HG03025 (cell line): ENCODE measurements around the gene PLK3.
"Not testable (repeated sequence)": the region's sequence is repeated elsewhere in the genome, so short reads cannot be mapped to it uniquely, and the experiment has no call there.

Experiments used
- ATAC-seq: cut with Tn5 transposase; IDR thresholded peaks from one replicate; pipeline ENCODE4 v1.9.1; 2021; ENCODE audit warnings: mild to moderate bottlenecking, moderate library complexity; ENCODE audit not compliant: unreplicated experiment, low FRiP score

PLK3 gene

DNA sequence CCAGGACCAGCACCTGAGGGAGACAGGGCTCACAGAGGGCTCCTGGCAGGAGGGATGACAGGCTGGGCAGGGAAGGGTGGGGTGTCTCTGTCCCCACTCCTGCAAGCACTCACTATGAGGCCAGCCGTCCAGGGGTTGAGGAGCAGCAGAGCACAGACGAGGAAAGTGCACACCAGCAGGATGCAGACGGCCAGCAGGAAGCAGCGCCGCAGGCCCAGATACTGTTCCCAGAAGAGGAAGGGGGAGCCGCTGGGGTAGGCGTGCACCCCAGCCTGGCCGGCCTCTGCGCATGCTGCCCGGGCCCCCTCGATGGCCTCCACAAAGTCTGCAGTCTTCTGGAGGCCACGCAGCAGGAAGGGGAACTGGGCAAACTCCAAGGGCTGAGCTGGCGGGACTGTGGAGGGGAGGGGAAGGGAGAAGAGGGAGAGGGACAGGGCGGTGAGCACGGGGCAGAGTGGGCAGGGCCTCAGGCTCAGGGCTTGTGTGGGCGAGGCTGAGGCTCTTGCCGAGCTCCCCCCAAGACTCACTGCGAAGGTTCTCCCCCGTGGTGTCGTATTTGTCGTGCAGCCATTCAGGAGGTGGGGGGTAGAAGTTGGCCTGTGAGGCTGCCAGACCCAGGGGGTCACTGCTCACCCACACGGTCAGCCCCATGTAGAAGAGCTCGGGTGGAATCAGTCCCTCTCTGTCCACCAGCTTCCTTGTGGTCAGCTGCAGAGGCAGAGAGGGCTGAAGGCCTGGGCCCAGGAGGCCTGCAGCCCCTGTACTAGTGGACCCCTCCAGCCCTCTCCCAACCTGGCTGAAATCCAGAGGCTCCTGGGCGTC lies 26.4 kb downstream of the PLK3 start:
- ATAC-seq: no peak

- ATAC-seq: no peak
Measured at GRCh38 chr1:44827197-44828002, 27.2 kb downstream of the PLK3 start.

DNA sequence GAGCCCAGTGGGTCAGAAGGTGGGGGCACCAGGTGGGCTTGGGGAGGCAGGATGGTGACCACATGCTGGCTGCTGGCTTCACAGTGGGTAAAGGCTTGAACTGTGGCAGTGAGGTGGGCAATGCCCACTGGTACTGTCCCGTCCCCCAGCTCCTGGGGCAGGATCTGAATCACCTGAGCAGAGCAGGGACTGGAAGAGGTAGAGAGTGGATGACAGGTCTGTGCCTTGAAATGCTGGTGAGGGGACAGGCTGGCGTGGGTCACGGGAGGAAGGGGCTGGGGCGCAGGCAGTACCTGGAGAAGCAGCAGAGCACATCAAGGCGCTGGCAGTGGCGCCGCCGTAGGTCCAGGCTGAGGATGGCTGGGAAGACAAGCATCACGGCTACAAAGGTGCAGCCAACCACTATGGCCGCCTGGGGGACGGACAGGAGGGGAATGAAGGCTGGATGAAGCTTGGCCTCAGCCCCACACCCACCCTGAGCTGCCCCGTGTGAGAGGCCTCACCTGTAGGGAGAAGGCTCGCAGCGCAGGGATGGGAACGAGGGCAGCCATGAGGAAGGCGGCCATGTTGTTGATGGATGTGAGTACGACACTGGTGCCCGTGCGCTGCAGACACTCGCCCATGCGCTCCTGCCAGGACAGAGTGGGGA lies 27.9 kb downstream of the PLK3 start:
- no peak for ATAC-seq

GRCh38 chr1:44828841-44829440 lies 28.8 kb downstream of the PLK3 start:
- ATAC-seq: no peak

DNA sequence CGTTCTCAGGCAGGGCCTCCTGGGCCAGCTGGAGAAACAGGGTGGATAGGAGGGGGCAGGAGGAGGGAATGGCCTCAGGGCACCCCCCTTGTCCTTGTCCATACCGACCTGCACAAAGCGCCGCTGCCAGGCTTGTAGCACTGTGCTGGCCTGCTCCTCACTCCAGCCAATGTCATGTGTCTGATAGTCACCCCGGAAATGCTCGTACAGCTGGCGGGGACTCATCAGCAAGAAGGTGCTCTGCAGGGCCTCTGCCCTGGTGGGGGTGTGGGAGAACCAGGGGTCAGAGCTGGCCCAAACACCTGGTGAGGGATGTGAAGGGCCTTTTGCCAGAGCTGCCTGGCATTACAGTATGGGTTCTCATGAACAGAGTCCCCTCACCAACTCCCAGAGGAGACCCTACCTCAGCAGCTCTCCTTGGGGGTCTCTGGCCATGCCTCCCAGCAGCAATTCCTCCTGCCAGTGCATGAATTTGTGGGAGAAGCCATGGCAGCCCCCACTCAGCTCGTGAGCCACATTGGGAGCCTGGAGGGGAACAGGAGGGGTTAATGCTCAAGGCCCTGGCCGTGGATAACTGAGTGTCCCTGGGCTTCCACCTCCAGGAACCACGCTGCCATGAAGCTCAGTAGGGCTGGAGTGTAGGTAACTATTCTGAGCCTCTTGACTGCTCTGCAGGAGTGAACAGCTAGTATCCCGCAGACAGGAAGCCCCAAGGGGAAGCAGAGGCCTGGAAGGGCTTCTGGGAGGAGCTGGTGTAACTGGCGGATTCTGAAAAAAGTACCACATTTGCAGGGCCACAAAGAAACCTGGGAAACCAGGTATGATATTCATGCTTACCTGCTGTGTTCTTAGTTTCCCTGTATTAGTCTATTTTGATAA lies 29.6 kb downstream of the PLK3 start:
- ATAC-seq: no peak

DNA sequence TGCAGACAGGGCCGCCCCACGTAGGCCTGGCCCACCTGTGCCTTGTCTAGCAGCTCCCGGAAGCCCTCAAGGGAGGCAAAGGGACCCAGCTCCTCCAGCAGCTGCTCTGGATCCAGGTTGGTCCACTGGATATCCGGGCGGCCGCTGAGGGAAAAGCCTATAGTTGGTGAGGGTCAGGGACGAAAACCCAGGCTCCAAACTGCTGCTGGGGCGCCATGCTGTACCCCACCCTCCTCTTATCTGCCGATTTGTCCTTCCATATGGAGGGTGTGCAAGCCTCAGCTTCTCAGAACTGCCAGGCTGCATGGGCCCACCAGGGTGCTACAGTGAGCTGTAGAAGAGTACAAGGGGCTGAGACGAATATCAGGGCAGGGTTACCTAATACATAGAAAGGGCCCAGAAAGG lies 30.7 kb downstream of the PLK3 start:
- no peak for ATAC-seq

DNA sequence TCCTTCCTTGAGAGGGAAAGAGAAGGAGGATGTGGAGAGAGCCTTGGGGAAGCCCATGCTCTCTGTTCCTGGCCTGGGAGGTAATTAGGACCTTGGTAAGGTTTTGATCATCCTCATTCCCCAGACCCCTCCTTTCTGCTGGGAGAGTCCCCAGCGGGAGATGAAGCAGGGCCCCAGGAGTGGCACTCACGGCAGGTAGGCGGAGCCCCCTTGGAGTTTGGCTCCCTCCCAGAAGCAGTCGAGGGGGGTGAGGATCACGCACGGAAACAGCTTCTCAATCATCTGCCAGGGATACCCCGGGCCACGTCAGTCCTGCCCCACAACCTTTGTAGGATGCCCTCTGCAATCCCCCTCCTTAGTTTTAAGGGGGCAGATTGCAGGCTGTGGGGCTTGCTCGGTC lies 31.3 kb downstream of the PLK3 start:
- ATAC-seq: no peak

DNA sequence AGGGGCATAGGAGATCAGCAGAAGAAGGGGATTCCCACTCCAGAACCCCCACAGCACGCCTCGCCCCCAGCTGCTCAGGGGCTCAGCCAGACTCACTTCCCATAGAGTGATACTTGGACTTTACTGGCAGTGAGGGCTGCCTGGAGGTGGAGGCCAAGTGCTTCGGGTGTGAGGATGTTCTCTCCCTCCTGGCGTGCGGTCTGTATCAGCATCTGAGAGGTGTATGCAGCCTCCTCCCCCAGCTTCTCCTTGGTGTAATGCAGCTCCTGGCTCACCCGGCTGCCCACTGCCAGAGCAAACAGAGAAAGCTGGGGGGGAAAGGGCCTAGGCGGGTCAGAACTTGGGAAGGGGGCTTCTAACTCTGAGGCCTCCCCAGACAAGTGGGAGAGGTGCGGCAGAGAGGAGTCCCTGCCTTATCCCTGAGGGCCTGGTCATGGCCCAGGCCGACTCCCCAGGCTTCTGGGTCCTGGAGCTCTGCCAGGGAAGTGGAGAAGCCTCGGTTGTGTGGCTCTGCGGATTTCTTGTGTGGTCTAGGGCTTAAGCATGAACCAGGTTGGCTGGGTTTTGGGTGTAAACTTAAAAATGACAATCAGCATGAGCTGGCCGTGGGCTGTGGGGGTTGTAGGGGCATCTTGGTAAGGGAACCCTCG lies 32.0 kb downstream of the PLK3 start:
- ATAC-seq: no peak

DNA sequence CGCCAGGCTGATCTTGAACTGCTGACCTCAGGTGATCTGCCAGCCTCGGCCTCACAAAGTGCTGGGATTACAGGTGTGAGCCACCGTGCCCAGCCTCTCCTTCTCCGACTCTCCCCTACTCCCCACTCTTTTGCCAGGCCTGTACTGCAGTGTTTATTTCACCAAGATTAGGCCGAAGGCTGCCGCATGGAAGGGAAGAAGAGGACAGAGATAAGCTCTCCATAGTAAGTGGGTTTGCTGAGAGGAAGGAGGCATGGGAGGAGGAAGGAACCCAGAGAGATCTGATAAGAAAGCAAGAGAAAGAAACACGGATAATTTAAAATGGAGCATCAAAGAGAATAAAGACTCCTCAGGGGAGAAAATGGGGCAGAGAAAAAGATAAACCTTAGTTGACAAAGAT lies 34.2 kb downstream of the PLK3 start:
- ATAC-seq: no peak

DNA sequence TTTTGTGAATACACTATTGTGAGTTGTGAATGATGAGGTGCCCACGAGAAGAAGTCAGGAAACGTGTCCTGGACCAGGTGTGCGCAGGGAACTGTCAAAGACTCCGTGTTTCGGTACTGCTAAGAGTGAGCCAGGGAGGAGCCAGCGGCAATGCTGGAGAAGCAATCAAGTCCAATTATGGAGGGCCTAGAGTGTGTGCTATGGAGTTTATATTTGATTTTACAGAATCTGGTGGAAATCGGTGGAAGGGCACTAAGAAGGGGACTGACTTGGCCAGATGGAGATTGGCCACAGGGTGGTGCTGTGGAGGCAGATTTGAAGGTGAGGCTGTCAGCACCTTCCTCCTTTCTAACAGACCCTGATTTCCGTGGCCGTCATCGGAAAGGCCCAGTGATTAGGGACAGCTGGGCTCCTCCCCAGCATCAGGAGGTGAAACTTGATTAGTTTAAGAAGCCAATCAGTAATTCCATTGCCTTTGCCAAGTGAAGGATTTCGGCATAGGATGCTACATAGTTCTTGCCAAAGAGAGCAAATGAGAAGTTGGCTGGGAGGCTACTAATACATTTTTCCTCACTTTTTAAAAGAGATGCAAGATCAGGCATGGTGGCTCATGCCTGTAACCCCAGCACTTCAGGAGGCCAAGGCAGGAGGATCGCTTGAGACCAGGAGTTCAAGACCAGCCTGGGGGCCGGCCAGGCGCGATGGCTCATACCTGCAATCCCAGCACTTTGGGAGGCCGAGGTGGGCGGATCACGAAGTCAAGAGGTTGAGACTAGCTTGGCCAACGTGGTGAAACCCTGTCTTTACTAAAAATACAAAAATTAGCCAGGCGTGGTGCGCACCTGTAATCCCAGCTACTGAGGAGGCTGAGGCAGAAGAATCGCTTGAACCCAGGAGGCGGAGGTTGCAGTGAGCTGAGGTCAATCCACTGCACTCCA lies 35.8 kb downstream of the PLK3 start:
- ATAC-seq: no peak

- not testable (repeated sequence) for ATAC-seq
Measured at GRCh38 chr1:44838294-44838693, 38.1 kb downstream of the PLK3 start.

GRCh38 chr1:44839576-44839975 lies 39.4 kb downstream of the PLK3 start:
- no peak for ATAC-seq

DNA sequence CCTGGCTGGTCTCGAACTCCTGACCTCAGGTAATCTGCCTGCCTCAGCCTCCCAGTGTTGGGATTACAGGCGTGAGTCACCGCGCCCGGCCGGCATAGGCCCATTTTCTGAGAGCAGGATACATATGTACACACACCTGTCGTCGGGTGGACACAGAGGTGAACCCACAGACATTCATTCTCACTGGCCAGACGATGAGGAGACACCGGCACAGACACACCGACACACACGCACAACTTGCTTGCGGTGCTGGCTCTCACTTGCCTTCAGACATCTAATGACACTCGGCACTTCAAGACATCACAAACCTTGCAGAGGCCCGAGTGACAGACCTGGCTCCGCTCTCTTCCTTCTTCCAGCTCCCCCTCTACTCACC lies 42.3 kb downstream of the PLK3 start:
- no peak for ATAC-seq

DNA sequence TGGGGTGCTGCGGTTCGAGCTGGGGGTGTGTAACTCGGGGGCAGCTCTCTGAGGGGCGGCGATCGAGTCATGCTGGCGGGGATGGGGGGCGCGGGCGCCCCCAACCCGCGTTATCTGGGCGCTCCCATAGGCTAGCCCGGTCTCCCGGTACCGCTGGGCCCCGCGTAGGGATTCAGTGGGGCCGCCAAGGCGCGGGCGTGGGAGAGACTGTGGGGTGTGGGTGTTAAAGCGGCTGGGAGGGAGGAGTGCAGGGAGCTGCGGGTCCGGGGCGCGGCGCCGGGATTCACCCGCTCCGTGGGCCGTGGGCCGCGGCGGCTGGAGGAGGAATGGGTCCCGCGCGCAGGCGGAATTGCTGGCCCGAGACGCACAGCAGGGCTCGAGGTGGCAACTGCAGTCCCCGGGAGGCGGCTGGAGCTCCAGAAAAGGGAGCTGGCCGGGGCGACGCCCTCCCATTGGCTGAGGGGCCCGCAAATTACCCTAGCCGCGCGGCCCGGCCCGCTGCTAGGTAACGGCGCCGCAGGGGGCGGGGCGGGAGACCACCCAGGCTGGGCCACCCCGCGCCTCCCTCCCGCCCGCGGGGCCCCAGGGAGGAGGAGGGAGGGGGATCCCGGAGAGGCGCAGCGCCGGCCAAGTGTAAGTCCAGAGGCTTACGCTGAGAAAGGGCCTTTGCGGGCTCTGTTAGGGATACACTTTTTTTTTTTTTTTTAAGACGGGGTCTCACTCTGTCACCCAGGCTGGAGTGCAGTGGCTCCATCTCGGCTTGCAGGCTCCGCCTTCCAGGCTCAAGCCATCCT lies 42.9 kb downstream of the PLK3 start, which contains the start of gene PTCH2:
TSS of gene PTCH2 (minus strand) at position 392 of the 794 bp plus-strand sequence. CDS start at position 71, 321 bp downstream.
- no peak for ATAC-seq

DNA sequence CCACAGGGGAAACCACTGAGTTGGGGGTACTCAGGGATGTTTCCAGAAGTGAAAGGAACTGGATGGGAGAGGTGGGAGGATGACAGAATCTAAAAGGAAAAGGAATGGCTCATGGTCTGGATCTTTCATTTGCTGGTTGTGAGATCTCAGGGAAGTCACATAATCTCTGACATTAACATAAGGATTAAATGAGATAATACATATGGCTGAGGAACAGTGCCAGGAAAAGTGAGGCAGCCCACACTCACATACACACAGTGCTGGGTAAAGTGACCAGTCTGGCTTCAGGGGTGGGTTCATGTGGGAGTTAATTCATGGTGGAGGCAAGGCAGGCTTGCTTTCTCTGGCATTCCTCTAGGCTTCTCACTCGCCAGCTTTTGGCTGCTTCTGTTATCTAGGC lies 46.8 kb downstream of the PLK3 start:
- no peak for ATAC-seq

DNA sequence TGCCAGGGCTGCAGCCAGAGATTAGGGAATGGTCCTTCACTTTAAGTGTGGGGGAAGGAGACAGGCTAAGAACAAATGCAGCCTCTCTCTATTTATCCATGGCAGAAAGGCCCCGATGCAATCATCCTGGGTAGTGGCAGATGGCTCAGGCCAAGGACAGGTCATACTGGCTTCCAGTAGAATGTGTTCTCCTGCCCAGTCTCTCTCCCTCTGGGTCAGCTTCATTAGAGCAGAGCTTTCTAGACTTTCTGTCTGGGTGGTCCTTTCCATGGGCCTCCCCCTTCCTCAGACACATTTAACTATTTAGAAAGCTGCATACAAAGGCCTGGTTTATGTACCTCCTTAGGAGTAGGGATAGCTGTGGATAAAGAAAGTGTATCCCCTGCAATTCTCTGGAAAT lies 47.7 kb downstream of the PLK3 start:
- ATAC-seq: no peak

GRCh38 chr1:44848456-44849181 lies 48.4 kb downstream of the PLK3 start:
- no peak for ATAC-seq
